Measurements from ENCODE around the gene HSD11B2.

The HSD11B2 gene

GRCh38 chr16:67430977-67431774, at the start of gene HSD11B2 (continued):
- no peak for TF ChIP-seq ZNF114 (tag by site-specific recombination; IDR thresholded peaks at IDR 0.05)
- TF ChIP-seq ZBTB6 (tag by site-specific recombination; IDR thresholded peaks at IDR 0.05): no peak
- TF ChIP-seq WT1 (tag by site-specific recombination; IDR thresholded peaks at IDR 0.05): peak; percentile 75
- TF ChIP-seq ZBTB26 (tag by site-specific recombination; optimal IDR thresholded peaks at IDR 0.05): peak; percentile 49
- no peak for TF ChIP-seq ZNF654 (tag by site-specific recombination; IDR thresholded peaks at IDR 0.05; ENCODE audit: low read depth)
- TF ChIP-seq ZNF768 (tag by site-specific recombination; IDR thresholded peaks at IDR 0.05): no peak
- no peak for TF ChIP-seq ZNF157 (tag by site-specific recombination; IDR thresholded peaks at IDR 0.05)
- TF ChIP-seq SCRT1 (tag by site-specific recombination; IDR thresholded peaks at IDR 0.05; ENCODE audit: borderline replicate concordance): no peak
- no peak for TF ChIP-seq ZNF155 (tag by site-specific recombination; IDR thresholded peaks at IDR 0.05)
- TF ChIP-seq ZNF341 (tag by site-specific recombination; IDR thresholded peaks at IDR 0.05; ENCODE audit: low read depth): peak; percentile 36; the same call in 1 of the 2 replicates

- Histone ChIP-seq H3K9me3 (ENCODE audit: control insufficient read depth, insufficient read depth, low read depth, low read length) (no peaks in the 10 kb centered on the region), H3K4me1 (ENCODE audit: control insufficient read depth, insufficient read depth, low read length) (no peaks in the 10 kb centered on the region), H3K4me3 (ENCODE audit: low read depth, low read length) (no peak overlapping the region), H3K27ac (ENCODE audit: extremely low read depth, low read depth, low read length) (no peak overlapping the region), H3K36me3 (ENCODE audit: control insufficient read depth in 2 of 2, insufficient read depth in 1 of 2, low read length in 2 of 2) (no peaks in the 10 kb centered on the region)
- POLR2A ChIA-PET: interaction anchor here (0.5 kb wide), 1 partner anchor 49 kb away, joined by 9 read pairs; no protein-coding TSS in a partner anchor
- no peak for TF ChIP-seq ZNF2 (tag by site-specific recombination; IDR thresholded peaks at IDR 0.05)
- TF ChIP-seq ATF2 (tag by site-specific recombination; IDR thresholded peaks at IDR 0.05; ENCODE audit: low read depth): no peak
- no peak for TF ChIP-seq BCL11B (tag by site-specific recombination; IDR thresholded peaks at IDR 0.05; ENCODE audit: low read depth)
- TF ChIP-seq ZBTB8A (tag by site-specific recombination; IDR thresholded peaks at IDR 0.05): no peak
- no peak for TF ChIP-seq ZNF473 (tag by site-specific recombination; IDR thresholded peaks at IDR 0.05)
- TF ChIP-seq ZBTB17 (tag by site-specific recombination; IDR thresholded peaks at IDR 0.05): no peak
- TF ChIP-seq ZNF423 (tag by site-specific recombination; IDR thresholded peaks at IDR 0.05): no peak
- no peak for TF ChIP-seq ZNF664 (tag by site-specific recombination; IDR thresholded peaks at IDR 0.05)
- TF ChIP-seq ZNF211 (tag by site-specific recombination; IDR thresholded peaks at IDR 0.05; ENCODE audit: low read depth): no peak
- CTCF ChIA-PET: no interaction called here
Measured at GRCh38 chr16:67383284-67383683, 47.6 kb upstream of the HSD11B2 start.

GRCh38 chr16:67384778-67385510, 46.0 kb upstream of the HSD11B2 start:
- no peaks in the 10 kb centered on the region for H3K9me3 ChIP-seq (ENCODE audit: control insufficient read depth, insufficient read depth, low read depth, low read length)
- H3K27ac ChIP-seq (ENCODE audit: extremely low read depth, low read depth, low read length): no peak overlapping the region
- ChIA-PET POLR2A (no interaction called here), CTCF (interaction anchor here (0.7 to 1.3 kb wide), 3 partner anchors 8 to 38 kb away, joined by 3 to 4 read pairs (median 3); partner anchors contain the start of gene TPPP3)
- no peak overlapping the region for H3K4me3 ChIP-seq (ENCODE audit: low read depth, low read length)
- no peaks in the 10 kb centered on the region for H3K36me3 ChIP-seq (ENCODE audit: control insufficient read depth in 2 of 2, insufficient read depth in 1 of 2, low read length in 2 of 2)
- H3K4me1 ChIP-seq (ENCODE audit: control insufficient read depth, insufficient read depth, low read length): no peaks in the 10 kb centered on the region
- TF ChIP-seq ZNF514 (tag by site-specific recombination; IDR thresholded peaks at IDR 0.05) (no peak), BCL11B (tag by site-specific recombination; IDR thresholded peaks at IDR 0.05; ENCODE audit: low read depth) (no peak), ZNF488 (tag by site-specific recombination; IDR thresholded peaks at IDR 0.05) (no peak), ZXDB (tag by site-specific recombination; IDR thresholded peaks at IDR 0.05) (no peak), ZSCAN5A (tag by site-specific recombination; IDR thresholded peaks at IDR 0.05) (no peak), ZNF558 (tag by site-specific recombination; IDR thresholded peaks at IDR 0.05) (no peak), ZNF202 (tag by site-specific recombination; IDR thresholded peaks at IDR 0.05; ENCODE audit: borderline replicate concordance) (no peak)

All from HEK293 (cell line).